HepG2 (cell line): ENCODE results near the gene SYTL2. TPM values are rescaled to one million over a fixed set of nuclear protein-coding genes. Genes with fewer than 3 reads are reported as not detected.

Source experiments
- BCL6 ChIP-seq: IDR thresholded peaks from 2 replicates; pipeline ENCODE4 v1.6.1; 2016; ENCODE audit warnings: missing genetic modification reagents, missing compliant biosample characterization
- BRD4 ChIP-seq: sonication (generic); formaldehyde crosslinking; IDR thresholded peaks from 2 replicates; pipeline ENCODE4 v1.4.0; 2020; ENCODE audit warnings: missing genetic modification reagents
- ERF ChIP-seq: IDR thresholded peaks from 2 replicates; pipeline ENCODE4 v1.6.1; 2018; ENCODE audit warnings: missing biosample characterization, missing genetic modification reagents
- FOXA3 ChIP-seq: IDR thresholded peaks from 2 replicates; pipeline ENCODE4 v1.6.1; 2016; ENCODE audit warnings: missing genetic modification reagents, missing compliant biosample characterization
- GATAD1 ChIP-seq: IDR thresholded peaks from 2 replicates; pipeline ENCODE4 v1.6.1; 2016; ENCODE audit warnings: missing genetic modification reagents, missing compliant biosample characterization
- KDM4B ChIP-seq: sonication (generic); formaldehyde crosslinking; IDR thresholded peaks from 2 replicates; pipeline ENCODE4 v1.4.0; 2020; ENCODE audit warnings: missing genetic modification reagents
- KLF6 ChIP-seq: IDR thresholded peaks from 2 replicates; pipeline ENCODE4 v1.8.0; 2016; ENCODE audit warnings: missing biosample characterization, missing genetic modification reagents
- MAFF ChIP-seq: IDR thresholded peaks from 2 replicates; pipeline ENCODE4 v1.6.1; 2011; ENCODE audit warnings: low read depth, low read length, improper control_type of control experiment
- MLLT10 ChIP-seq: sonication (generic); formaldehyde crosslinking; IDR thresholded peaks from 2 replicates; pipeline ENCODE4 v1.4.0; 2020; ENCODE audit warnings: missing genetic modification reagents
- NFKBIZ ChIP-seq: IDR thresholded peaks from 2 replicates; pipeline ENCODE4 v1.6.1; 2018; ENCODE audit warnings: missing genetic modification reagents, missing compliant biosample characterization
- NONO ChIP-seq, 2 experiments: fragments of 450-650 bp in 1 of 2; sonication (generic) in 1 of 2; formaldehyde crosslinking in 1 of 2; IDR thresholded peaks in 1 of 2; conservative IDR thresholded peaks in 1 of 2; 2 replicates each; pipeline versions ENCODE4 v1.6.1 to v1.8.0; 2017 to 2022; ENCODE audit warnings: mild to moderate bottlenecking in 1 of 2, missing genetic modification reagents in 1 of 2, moderate library complexity in 1 of 2
- TAF15 ChIP-seq: fragments of 200-400 bp; formaldehyde crosslinking; IDR thresholded peaks from one replicate; pipeline ENCODE4 v1.6.1; 2018; ENCODE audit warnings: mild to moderate bottlenecking, low read depth, low read length; ENCODE audit not compliant: poor library complexity, severe bottlenecking
- TEAD2 ChIP-seq: sonication (generic); formaldehyde crosslinking; IDR thresholded peaks from 2 replicates; pipeline ENCODE4 v1.9.0; 2021; ENCODE audit warnings: missing genetic modification reagents
- U2AF2 ChIP-seq: fragments of 200-400 bp; formaldehyde crosslinking; IDR thresholded peaks from 2 replicates; pipeline ENCODE4 v1.6.1; 2017; ENCODE audit warnings: low read depth, mild to moderate bottlenecking, low read length
- ZBTB20 ChIP-seq: sonication (generic); formaldehyde crosslinking; IDR thresholded peaks from 2 replicates; pipeline ENCODE4 v1.8.1; 2023; ENCODE audit warnings: missing genetic modification reagents, low read depth, mild to moderate bottlenecking, borderline replicate concordance
- ZFP36L1 ChIP-seq: sonication (generic); formaldehyde crosslinking; IDR thresholded peaks from 2 replicates; pipeline ENCODE4 v1.8.0; 2022; ENCODE audit warnings: mild to moderate bottlenecking, missing genetic modification reagents, moderate library complexity
- ZFY ChIP-seq: sonication (generic); formaldehyde crosslinking; IDR thresholded peaks from 2 replicates; pipeline ENCODE4 v1.4.0; 2020; ENCODE audit warnings: missing genetic modification reagents
- ZMAT3 ChIP-seq: sonication (generic); formaldehyde crosslinking; conservative IDR thresholded peaks from 2 replicates; pipeline ENCODE4 v1.7.0; 2021; ENCODE audit warnings: missing genetic modification reagents
- ZMYM3 ChIP-seq: sonication (generic); formaldehyde crosslinking; IDR thresholded peaks from 2 replicates; pipeline ENCODE4 v1.5.1; 2020; ENCODE audit warnings: mild to moderate bottlenecking, missing genetic modification reagents
- ZNF160 ChIP-seq: sonication (generic); formaldehyde crosslinking; IDR thresholded peaks from 2 replicates; pipeline ENCODE4 v1.8.0; 2022; ENCODE audit warnings: mild to moderate bottlenecking, inconsistent platforms, missing genetic modification reagents
- ZNF501 ChIP-seq: sonication (generic); formaldehyde crosslinking; IDR thresholded peaks from 2 replicates; pipeline ENCODE4 v1.5.1; 2020; ENCODE audit warnings: mild to moderate bottlenecking, moderate library complexity, missing genetic modification reagents
- ZNF567 ChIP-seq: sonication (generic); formaldehyde crosslinking; IDR thresholded peaks from 2 replicates; pipeline ENCODE4 v1.8.1; 2023; ENCODE audit warnings: mild to moderate bottlenecking, missing genetic modification reagents, borderline replicate concordance
- ZNF572 ChIP-seq: sonication (generic); formaldehyde crosslinking; IDR thresholded peaks from 2 replicates; pipeline ENCODE4 v1.5.1; 2020; ENCODE audit warnings: mild to moderate bottlenecking, missing genetic modification reagents
- ZNF629 ChIP-seq: sonication (generic); formaldehyde crosslinking; conservative IDR thresholded peaks from 2 replicates; pipeline ENCODE4 v1.5.0; 2020; ENCODE audit warnings: missing genetic modification reagents
- ZNF703 ChIP-seq: sonication (generic); formaldehyde crosslinking; IDR thresholded peaks from 2 replicates; pipeline ENCODE4 v1.5.1; 2020; ENCODE audit warnings: missing genetic modification reagents, mild to moderate bottlenecking, moderate library complexity, borderline replicate concordance
- ZNF782 ChIP-seq: sonication (generic); formaldehyde crosslinking; IDR thresholded peaks from 2 replicates; pipeline ENCODE4 v1.4.0; 2020; ENCODE audit warnings: missing genetic modification reagents, mild to moderate bottlenecking, borderline replicate concordance
- ZNF841 ChIP-seq: sonication (generic); formaldehyde crosslinking; IDR thresholded peaks from 2 replicates; pipeline ENCODE4 v1.8.1; 2023; ENCODE audit warnings: missing genetic modification reagents, borderline replicate concordance
- polyA plus RNA-seq, 8 experiments: library from polyadenylated mRNA; depleted of rRNA in 3 of 8; stranded (reverse) in 7 of 8; unstranded in 1 of 8; fragments of >200 nt; fragmentation: Illumina TruSeq in 4 of 8; extraction: Trizol in 4 of 8; gene quantifications; 2 replicates each; pipeline versions ENCODE4 v1.2.1 to v1.2.3, GENCODE V29; 2011 to 2016; ENCODE audit warnings: low read depth in 4 of 8, missing spikeins in 1 of 8, mixed read lengths in 1 of 8; ENCODE audit not compliant: insufficient read depth in 1 of 8
- total RNA-seq, 5 experiments: library from RNA; depleted of rRNA; stranded (reverse); fragments of >200 nt; fragmentation: Illumina TruSeq; extraction: Trizol; gene quantifications; 2 replicates each; pipeline ENCODE4 v1.2.3, GENCODE V29; 2016; ENCODE audit warnings: low read depth in 1 of 5
- TF ChIP-seq, protein P1 (sequence below): sonication (generic); formaldehyde crosslinking; IDR thresholded peaks from 2 replicates; pipeline ENCODE4 v1.8.0; 2022; ENCODE audit warnings: mild to moderate bottlenecking, missing genetic modification reagents, moderate library complexity
- TF ChIP-seq, protein P2 (sequence below): sonication (generic); formaldehyde crosslinking; IDR thresholded peaks from 2 replicates; pipeline ENCODE4 v1.4.0; 2020; ENCODE audit warnings: mild to moderate bottlenecking, missing genetic modification reagents
- TF ChIP-seq, protein P3 (sequence below): IDR thresholded peaks from 2 replicates; pipeline ENCODE4 v1.6.1; 2012; ENCODE audit warnings: inconsistent platforms

SYTL2 gene
- total and polyA plus RNA-seq, 2 of the 13 experiments (the other 11 are each of a cell fraction or from before 2014, with no cell fraction given), result 0.77 to 0.90 TPM

DNA sequence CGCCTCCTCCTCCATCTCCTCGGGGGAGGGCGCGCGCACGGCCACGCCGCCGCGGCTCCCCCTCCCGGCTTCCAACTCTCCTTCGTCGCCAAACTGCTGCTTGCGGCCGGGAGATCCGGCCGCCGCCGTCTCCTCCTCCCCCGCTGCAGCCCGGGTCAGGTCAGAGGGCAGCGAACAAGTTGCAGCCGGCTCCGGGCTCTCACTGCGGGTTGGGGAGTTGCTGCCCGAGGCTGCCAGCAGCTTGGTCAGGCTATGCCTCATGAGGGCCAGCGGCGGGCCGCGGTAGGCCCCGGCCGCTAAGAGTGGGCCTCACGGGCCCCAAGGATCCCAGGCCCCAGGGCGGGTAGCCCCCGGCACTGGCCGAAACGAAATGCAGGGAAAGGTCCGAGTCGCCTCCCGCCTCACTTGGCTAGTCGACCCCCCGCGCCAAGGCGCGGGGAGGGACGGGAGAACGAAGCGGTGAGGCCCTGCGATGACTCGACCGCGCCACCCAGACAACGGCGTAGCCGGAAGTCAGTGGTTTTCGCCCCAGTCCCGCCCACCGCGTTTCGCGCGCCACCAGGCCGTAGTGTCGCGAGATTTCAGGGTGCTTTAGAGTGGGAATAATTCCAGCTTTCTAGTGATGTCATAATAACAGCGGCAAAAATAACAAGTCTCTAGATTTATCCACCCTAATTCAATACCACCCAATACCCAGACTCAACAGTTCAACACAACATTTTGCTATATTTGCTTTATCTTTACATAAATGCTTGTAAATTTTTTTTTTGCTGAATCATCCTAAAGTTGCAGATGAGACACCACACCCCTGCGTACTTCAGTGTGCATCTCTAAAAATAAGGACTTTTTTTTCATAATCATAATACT is 146.1 kb downstream of the SYTL2 start, which contains the start of gene CREBZF (continued):
- TF ChIP-seq ZMAT3 (peak; percentile 84), ZMYM3 (no peak), KDM4B (CRISPR knock-in tag) (peak; percentile 81; the same call in 1 of the 2 replicates), BRD4 (CRISPR knock-in tag) (peak; percentile 36; the same call in 1 of the 2 replicates), TAF15 (no peak), NFKBIZ (CRISPR knock-in tag) (peak; percentile 56; the same call in 1 of the 2 replicates), GATAD1 (peak; percentile 85), ZNF501 (peak; percentile 92), ERF (CRISPR knock-in tag) (peak; percentile 56), ZNF629 (CRISPR knock-in tag) (no peak), MLLT10 (CRISPR knock-in tag) (0 out of 2 replicates have a peak, but pooled peaks have one; percentile 54), KLF6 (CRISPR knock-in tag) (0 out of 2 replicates have a peak, but pooled peaks have one; percentile 34), TEAD2 (peak; percentile 22; the same call in 1 of the 2 replicates), ZNF841 (CRISPR knock-in tag) (no peak), ZNF782 (CRISPR knock-in tag) (no peak), MAFF (peak; percentile 95), ZNF703 (peak; percentile 59; the same call in 1 of the 2 replicates), U2AF2 (no peak), ZNF567 (CRISPR knock-in tag) (no peak), ZNF160 (CRISPR knock-in tag) (peak; percentile 69), FOXA3 (CRISPR knock-in tag) (no peak; the same call in 1 of the 2 replicates), NONO (IDR thresholded peaks at IDR 0.05) (no peak), NONO (CRISPR knock-in tag; conservative IDR thresholded peaks at IDR 0.05) (peak; percentile 17; the same call in 1 of the 2 replicates), ZFY (CRISPR knock-in tag) (peak; percentile 100), BCL6 (peak; percentile 9; the same call in 1 of the 2 replicates), ZNF572 (no peak), ZBTB20 (CRISPR knock-in tag) (peak; percentile 83), ZFP36L1 (CRISPR knock-in tag) (0 out of 2 replicates have a peak, but pooled peaks have one; percentile 58)
- TF ChIP-seq, protein P1, sequence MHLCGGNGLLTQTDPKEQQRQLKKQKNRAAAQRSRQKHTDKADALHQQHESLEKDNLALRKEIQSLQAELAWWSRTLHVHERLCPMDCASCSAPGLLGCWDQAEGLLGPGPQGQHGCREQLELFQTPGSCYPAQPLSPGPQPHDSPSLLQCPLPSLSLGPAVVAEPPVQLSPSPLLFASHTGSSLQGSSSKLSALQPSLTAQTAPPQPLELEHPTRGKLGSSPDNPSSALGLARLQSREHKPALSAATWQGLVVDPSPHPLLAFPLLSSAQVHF, result no peak
- TF ChIP-seq, protein P2, sequence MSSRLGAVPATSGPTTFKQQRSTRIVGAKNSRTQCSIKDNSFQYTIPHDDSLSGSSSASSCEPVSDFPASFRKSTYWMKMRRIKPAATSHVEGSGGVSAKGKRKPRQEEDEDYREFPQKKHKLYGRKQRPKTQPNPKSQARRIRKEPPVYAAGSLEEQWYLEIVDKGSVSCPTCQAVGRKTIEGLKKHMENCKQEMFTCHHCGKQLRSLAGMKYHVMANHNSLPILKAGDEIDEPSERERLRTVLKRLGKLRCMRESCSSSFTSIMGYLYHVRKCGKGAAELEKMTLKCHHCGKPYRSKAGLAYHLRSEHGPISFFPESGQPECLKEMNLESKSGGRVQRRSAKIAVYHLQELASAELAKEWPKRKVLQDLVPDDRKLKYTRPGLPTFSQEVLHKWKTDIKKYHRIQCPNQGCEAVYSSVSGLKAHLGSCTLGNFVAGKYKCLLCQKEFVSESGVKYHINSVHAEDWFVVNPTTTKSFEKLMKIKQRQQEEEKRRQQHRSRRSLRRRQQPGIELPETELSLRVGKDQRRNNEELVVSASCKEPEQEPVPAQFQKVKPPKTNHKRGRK (CRISPR knock-in tag), result no peak
- TF ChIP-seq, protein P3, sequence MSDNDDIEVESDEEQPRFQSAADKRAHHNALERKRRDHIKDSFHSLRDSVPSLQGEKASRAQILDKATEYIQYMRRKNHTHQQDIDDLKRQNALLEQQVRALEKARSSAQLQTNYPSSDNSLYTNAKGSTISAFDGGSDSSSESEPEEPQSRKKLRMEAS, result peak; percentile 67
